Naive thymus-derived CD8-positive, alpha-beta T cell (primary cell): ENCODE measurements around the gene NUDT16L1. TPM values are rescaled to one million over a fixed set of nuclear protein-coding genes. Genes with fewer than 3 reads are reported as not detected.

ENCODE experiments used
- ATAC-seq, 2 donors: fragments of 150-1000 bp; cut with Tn5 transposase in 1 of 2; sonication (Bioruptor Pico), chemical (Tn5 transposase) in 1 of 2; 1 replicate in 1 of 2; 2 replicates in 1 of 2; pipeline ENCODE4 v1.10.0; 2021; ENCODE audit warnings: mild to moderate bottlenecking in 2 of 2, moderate library complexity in 2 of 2
- POLR2A ChIA-PET: fragments of 350-600 bp; sonication (Branson Sonifier 250); formaldehyde crosslinking; loops from one replicate; lab custom pipeline; 2021; ENCODE audit warnings: antibody characterized with exemption; lab: Charles Lee
- DNase-seq, 10 donors: peaks; one replicate each; pipeline versions ENCODE4 v3.0.0 to v3.0.0-alpha.2; 2020 to 2022
- H3K27ac Mint-ChIP-seq, 10 donors: one replicate each; pipeline ENCODE4 v1.8.0; 2020 to 2022; ENCODE audit warnings: mild to moderate bottlenecking in 10 of 10, mixed read lengths in 10 of 10, moderate library complexity in 4 of 10, inconsistent platforms in 1 of 10
- H3K27me3 Mint-ChIP-seq, 5 donors: one replicate each; pipeline ENCODE4 v1.8.0; 2021 to 2022; ENCODE audit warnings: mixed read lengths in 5 of 5
- H3K36me3 Mint-ChIP-seq, 3 donors: one replicate each; pipeline ENCODE4 v1.8.0; 2020 to 2022; ENCODE audit warnings: mixed read lengths in 3 of 3, mild to moderate bottlenecking in 2 of 3, inconsistent platforms in 1 of 3
- H3K4me1 Mint-ChIP-seq, 4 donors: one replicate each; pipeline ENCODE4 v1.8.0; 2021 to 2022; ENCODE audit warnings: mixed read lengths in 4 of 4
- H3K4me3 Mint-ChIP-seq, 10 donors: one replicate each; pipeline ENCODE4 v1.8.0; 2020 to 2022; ENCODE audit warnings: mild to moderate bottlenecking in 10 of 10, mixed read lengths in 10 of 10, moderate library complexity in 6 of 10, inconsistent platforms in 1 of 10
- H3K9me3 Mint-ChIP-seq, 9 donors: one replicate each; pipeline ENCODE4 v1.8.0; 2020 to 2022; ENCODE audit warnings: mixed read lengths in 9 of 9, mild to moderate bottlenecking in 3 of 9, inconsistent platforms in 1 of 9, moderate library complexity in 1 of 9
- polyA plus RNA-seq, 3 donors: library from polyadenylated mRNA; unstranded; fragments of 300-500 nt; fragmentation: Illumina TruSeq; gene quantifications; one replicate each; pipeline ENCODE4 v1.2.3, GENCODE V29; 2021
- total RNA-seq, 8 experiments: library from RNA in 2 of 8; stranded (reverse) in 2 of 8; gene quantifications; one replicate each; pipeline ENCODE4 v1.2.3 and lab custom pipeline; 2021 to 2026

NUDT16L1 gene
- total and polyA plus RNA-seq, 5 experiments from 2014 or later = 56.7 to 131 (median 90.0) TPM

- ATAC-seq (peak; percentile 3 to 11), DNase-seq (peak in 2 of 10 donors; percentile 25 to 36)
- POLR2A ChIA-PET = interaction anchor here (0.6 to 7.4 kb wide), 22 partner anchors 10 to 221 kb away, joined by 3 to 63 read pairs (median 7); partner anchors contain the start of genes ANKS3, DNAAF8, MGRN1 and ROGDI
- no peaks in the 10 kb centered on the region for H3K9me3 Mint-ChIP-seq
- H3K27ac Mint-ChIP-seq = peak overlapping the region; percentile 53 to 96 (median 89)
- H3K27me3 Mint-ChIP-seq = no peaks in the 10 kb centered on the region
- H3K36me3 Mint-ChIP-seq = peaks cover 0 to 18% (median 0%) of the 10 kb centered on the region in 3 donors
- H3K4me1 Mint-ChIP-seq = peaks cover 6 to 26% (median 19%) of the 10 kb centered on the region in 4 donors
- peak overlapping the region; percentile 81 to 92 (median 86) for H3K4me3 Mint-ChIP-seq
Measured at GRCh38 chr16:4692460-4693295, 684 bp upstream of the NUDT16L1 start.

GRCh38 chr16:4693956-4694641 lies 737 bp downstream of the NUDT16L1 start:
- H3K9me3 Mint-ChIP-seq = no peaks in the 10 kb centered on the region
- POLR2A ChIA-PET = interaction anchor here (0.6 to 7.4 kb wide), 25 partner anchors 8 to 223 kb away, joined by 3 to 63 read pairs (median 6); partner anchors contain the start of genes ANKS3, DNAAF8, HMOX2 and MGRN1
- peak overlapping the region; percentile 37 to 94 (median 80) for H3K27ac Mint-ChIP-seq
- peak; percentile 47 to 57 for ATAC-seq
- peak overlapping the region; percentile 64 to 91 (median 73) for H3K4me3 Mint-ChIP-seq
- H3K4me1 Mint-ChIP-seq = peaks cover 6 to 26% (median 19%) of the 10 kb centered on the region in 4 donors
- H3K36me3 Mint-ChIP-seq = peaks cover 0 to 22% (median 0%) of the 10 kb centered on the region in 3 donors
- no peaks in the 10 kb centered on the region for H3K27me3 Mint-ChIP-seq
- peak in 8 of 10 donors; percentile 39 to 77 (median 53) for DNase-seq

- Mint-ChIP-seq H3K4me1 (peaks cover 6 to 31% (median 19%) of the 10 kb centered on the region in 4 donors), H3K4me3 (peak overlapping the region; percentile 64 to 91 (median 73)), H3K36me3 (peaks cover 0 to 28% (median 0%) of the 10 kb centered on the region in 3 donors), H3K9me3 (no peaks in the 10 kb centered on the region), H3K27ac (peak overlapping the region in 9 of 10 donors; percentile 25 to 92 (median 80)), H3K27me3 (no peaks in the 10 kb centered on the region)
- POLR2A ChIA-PET = interaction anchor here (0.6 to 7.4 kb wide), 18 partner anchors 10 to 219 kb away, joined by 3 to 63 read pairs (median 8); partner anchors contain the start of genes ANKS3, DNAAF8, HMOX2 and MGRN1
- DNase-seq = no peak
- no peak for ATAC-seq
Measured at GRCh38 chr16:4694642-4695451, 1.5 kb downstream of the NUDT16L1 start.

- POLR2A ChIA-PET = interaction anchor here (0.7 to 7.4 kb wide), 10 partner anchors 9 to 390 kb away, joined by 3 to 63 read pairs (median 6); partner anchors contain the start of genes ANKS3 and DNAAF8
- H3K9me3 Mint-ChIP-seq = no peaks in the 10 kb centered on the region
- H3K36me3 Mint-ChIP-seq = peaks cover 0 to 30% (median 0%) of the 10 kb centered on the region in 3 donors
- peak overlapping the region in 7 of 10 donors; percentile 31 to 83 (median 74) for H3K27ac Mint-ChIP-seq
- H3K4me3 Mint-ChIP-seq = peak overlapping the region; percentile 34 to 91 (median 73)
- peaks cover 7 to 35% (median 19%) of the 10 kb centered on the region in 4 donors for H3K4me1 Mint-ChIP-seq
- H3K27me3 Mint-ChIP-seq = no peaks in the 10 kb centered on the region
- DNase-seq (no peak), ATAC-seq (no peak)
Measured at GRCh38 chr16:4695473-4696171, 2.3 kb downstream of the NUDT16L1 start.

GRCh38 chr16:4696172-4696904 lies 3.0 kb downstream of the NUDT16L1 start:
- Mint-ChIP-seq H3K27me3 (no peaks in the 10 kb centered on the region), H3K27ac (peak overlapping the region in 3 of 10 donors; percentile 8 to 38 (median 34)), H3K4me1 (peaks cover 6 to 33% (median 18%) of the 10 kb centered on the region in 4 donors), H3K4me3 (peak overlapping the region in 6 of 10 donors; percentile 11 to 91 (median 44)), H3K9me3 (no peaks in the 10 kb centered on the region), H3K36me3 (peaks cover 0 to 30% (median 0%) of the 10 kb centered on the region in 3 donors)
- no peak for ATAC-seq
- DNase-seq = peak in 1 of 10 donors; percentile 49
- POLR2A ChIA-PET = interaction anchor here (0.7 to 7.4 kb wide), 10 partner anchors 9 to 390 kb away, joined by 3 to 63 read pairs (median 6); partner anchors contain the start of genes ANKS3 and DNAAF8

GRCh38 chr16:4696905-4697847 lies 3.8 kb downstream of the NUDT16L1 start:
- Mint-ChIP-seq H3K4me1 (peaks cover 5 to 32% (median 15%) of the 10 kb centered on the region in 4 donors), H3K4me3 (peak overlapping the region in 1 of 10 donors; percentile 19), H3K27ac (peak overlapping the region in 3 of 10 donors; percentile 8 to 34 (median 8)), H3K27me3 (no peaks in the 10 kb centered on the region), H3K36me3 (peaks cover 0 to 33% (median 0%) of the 10 kb centered on the region in 3 donors), H3K9me3 (no peaks in the 10 kb centered on the region)
- POLR2A ChIA-PET = interaction anchor here (1.0 to 2.3 kb wide), 6 partner anchors 9 to 391 kb away, joined by 3 to 6 read pairs (median 4); no protein-coding TSS in a partner anchor
- peak in 1 of 10 donors; percentile 43 for DNase-seq
- no peak for ATAC-seq

- DNase-seq (peak in 1 of 10 donors; percentile 54), ATAC-seq (no peak)
- peaks cover 3 to 25% (median 10%) of the 10 kb centered on the region in 4 donors for H3K4me1 Mint-ChIP-seq
- H3K9me3 Mint-ChIP-seq = no peaks in the 10 kb centered on the region
- POLR2A ChIA-PET = interaction anchor here (1.1 to 1.6 kb wide), 3 partner anchors 9 to 82 kb away, joined by 3 to 5 read pairs (median 3); no protein-coding TSS in a partner anchor
- peaks cover 0 to 35% (median 0%) of the 10 kb centered on the region in 3 donors for H3K36me3 Mint-ChIP-seq
- no peaks in the 10 kb centered on the region for H3K27me3 Mint-ChIP-seq
- peak overlapping the region in 1 of 10 donors; percentile 48 for H3K27ac Mint-ChIP-seq
- H3K4me3 Mint-ChIP-seq = no peak overlapping the region
Measured at GRCh38 chr16:4697848-4698291, 4.5 kb downstream of the NUDT16L1 start.

GRCh38 chr16:4698321-4699045 lies 5.1 kb downstream of the NUDT16L1 start:
- no peak for ATAC-seq
- POLR2A ChIA-PET = interaction anchor here (0.9 to 1.6 kb wide), 3 partner anchors 8 to 65 kb away, joined by 3 to 5 read pairs (median 3); no protein-coding TSS in a partner anchor
- peaks cover 0 to 38% (median 0%) of the 10 kb centered on the region in 3 donors for H3K36me3 Mint-ChIP-seq
- peak in 1 of 10 donors; percentile 55 for DNase-seq
- H3K9me3 Mint-ChIP-seq = no peaks in the 10 kb centered on the region
- H3K4me3 Mint-ChIP-seq = no peak overlapping the region
- peaks cover 3 to 22% (median 8%) of the 10 kb centered on the region in 4 donors for H3K4me1 Mint-ChIP-seq
- no peaks in the 10 kb centered on the region for H3K27me3 Mint-ChIP-seq
- H3K27ac Mint-ChIP-seq = peak overlapping the region in 2 of 10 donors; percentile 48 to 49
